PC-9 (cell line): Measurements from ENCODE around the gene UQCR11. TPM values are rescaled to one million over a fixed set of nuclear protein-coding genes. Genes with fewer than 3 reads are reported as not detected.

ENCODE experiments used
- BruUV-seq: library from RNA; stranded (reverse); fragments of 400-500 nt; replicated peaks from 2 replicates; lab custom pipeline; 2021; lab: Mats Ljungman, UMichigan
- CTCF ChIA-PET: fragments of 300-600 bp; sonication (Branson Sonifier 250); formaldehyde crosslinking; loops from one replicate; lab custom pipeline; 2022; ENCODE audit warnings: antibody characterized with exemption; lab: Charles Lee
- POLR2A ChIA-PET: fragments of 300-600 bp; sonication (Branson Sonifier 250); formaldehyde crosslinking; loops from one replicate; lab custom pipeline; 2022; ENCODE audit warnings: antibody characterized with exemption; ENCODE audit not compliant: unreplicated experiment; lab: Charles Lee
- DNase-seq, 2 experiments: peaks; one replicate each; pipeline versions ENCODE4 v3.0.0 to v3.0.0-alpha.2; 2015 to 2022; ENCODE audit warnings: mixed read lengths in 1 of 2
- H2AFZ ChIP-seq: fragments of 200-600 bp; sonication (generic); 2 replicates; pipeline ENCODE4 v1.8.1; 2017; ENCODE audit warnings: antibody characterized with exemption
- H3F3A ChIP-seq: fragments of 200-600 bp; sonication (generic); 2 replicates; pipeline ENCODE4 v1.8.1; 2017; ENCODE audit warnings: antibody characterized with exemption, mild to moderate bottlenecking, low read depth; ENCODE audit not compliant: insufficient read depth
- H3K27ac ChIP-seq: fragments of 200-600 bp; sonication (generic); 2 replicates; pipeline ENCODE4 v1.6.1; 2016; ENCODE audit warnings: mixed run types
- H3K27me3 ChIP-seq: fragments of 200-600 bp; sonication (generic); 2 replicates; pipeline ENCODE4 v1.6.1; 2016; ENCODE audit warnings: low read depth, mixed run types; ENCODE audit not compliant: insufficient read depth
- H3K36me3 ChIP-seq: fragments of 200-600 bp; sonication (generic); 2 replicates; pipeline ENCODE4 v1.6.1; 2016; ENCODE audit warnings: low read depth, mixed run types
- H3K4me1 ChIP-seq: fragments of 200-600 bp; sonication (generic); replicated peaks from 2 replicates; pipeline ENCODE4 v1.6.1; 2016; ENCODE audit warnings: mixed run types; ENCODE audit not compliant: insufficient read depth
- H3K4me2 ChIP-seq: fragments of 200-600 bp; sonication (generic); 2 replicates; pipeline ENCODE4 v1.6.1; 2017; ENCODE audit warnings: mixed run types
- H3K4me3 ChIP-seq: fragments of 200-600 bp; sonication (generic); 2 replicates; pipeline ENCODE4 v1.6.1; 2016; ENCODE audit warnings: mixed run types
- H3K79me2 ChIP-seq: fragments of 200-600 bp; sonication (generic); 2 replicates; pipeline ENCODE4 v1.6.1; 2017; ENCODE audit warnings: low read depth, mixed run types
- H3K9me2 ChIP-seq: fragments of 200-600 bp; sonication (generic); 2 replicates; pipeline ENCODE4 v1.8.1; 2017; ENCODE audit warnings: mild to moderate bottlenecking; ENCODE audit not compliant: insufficient read depth
- H3K9me3 ChIP-seq: fragments of 200-600 bp; sonication (generic); 2 replicates; pipeline ENCODE4 v1.8.1; 2016; ENCODE audit warnings: low read depth; ENCODE audit not compliant: insufficient read depth
- H4K20me1 ChIP-seq: fragments of 200-600 bp; sonication (generic); 2 replicates; pipeline ENCODE4 v1.8.1; 2017; ENCODE audit not compliant: insufficient read depth
- CTCF ChIP-seq: fragments of 200-600 bp; sonication (generic); conservative IDR thresholded peaks from 2 replicates; pipeline ENCODE4 v1.6.1; 2017; ENCODE audit warnings: mixed run types, antibody characterized with exemption, mild to moderate bottlenecking, moderate library complexity
- EZH2 ChIP-seq: fragments of 200-600 bp; sonication (generic); IDR thresholded peaks from 2 replicates; pipeline ENCODE4 v1.8.0; 2017; ENCODE audit warnings: antibody characterized with exemption, low read depth
- intact Hi-C: fragments of 100-400 bp; cut with micrococcal nuclease; formaldehyde crosslinking; loops from one replicate; pipeline ENCODE4 v1.10.0; 2022; ENCODE audit not compliant: unreplicated experiment
- total RNA-seq: library from RNA; stranded (reverse); gene quantifications from 2 replicates; pipeline ENCODE4 v1.2.3, GENCODE V29; 2021

Gene UQCR11
- total RNA-seq, 1 experiment from 2014 or later: 196 TPM

- Histone ChIP-seq H3F3A (no peaks in the 10 kb centered on the region), H2AFZ (no peak overlapping the region), H3K4me2 (no peak overlapping the region), H3K27me3 (no peaks in the 10 kb centered on the region), H3K9me3 (no peaks in the 10 kb centered on the region), H3K36me3 (no peaks in the 10 kb centered on the region), H3K4me3 (no peak overlapping the region), H3K4me1 (no peaks in the 10 kb centered on the region), H3K9me2 (no peaks in the 10 kb centered on the region), H3K79me2 (no peaks in the 10 kb centered on the region), H3K27ac (no peak overlapping the region), H4K20me1 (no peaks in the 10 kb centered on the region)
- no peak for DNase-seq
- intact Hi-C loops: no loop called here
- no TSS peak for BruUV-seq
- ChIA-PET CTCF (no interaction called here), POLR2A (interaction anchor here (0.6 kb wide), 1 partner anchor 128 kb away, joined by 4 read pairs; no protein-coding TSS in a partner anchor)
- no peak for TF ChIP-seq EZH2
- no peak for TF ChIP-seq CTCF
These were observed 13.8 kb upstream of the UQCR11 start for GRCh38 chr19:1619094-1619439.

- Histone ChIP-seq H3K9me2 (no peaks in the 10 kb centered on the region), H3K9me3 (no peaks in the 10 kb centered on the region), H3K27me3 (no peaks in the 10 kb centered on the region), H3K4me2 (no peak overlapping the region), H3K27ac (no peak overlapping the region), H3K79me2 (no peaks in the 10 kb centered on the region), H2AFZ (no peak overlapping the region), H3K36me3 (no peaks in the 10 kb centered on the region), H4K20me1 (no peaks in the 10 kb centered on the region), H3K4me3 (no peak overlapping the region), H3F3A (no peaks in the 10 kb centered on the region), H3K4me1 (no peaks in the 10 kb centered on the region)
- ChIA-PET CTCF (interaction anchor here (0.6 kb wide), 1 partner anchor 74 kb away, joined by 3 read pairs; no protein-coding TSS in a partner anchor), POLR2A (no interaction called here)
- BruUV-seq: no TSS peak
- TF ChIP-seq EZH2: no peak
- TF ChIP-seq CTCF: peak; percentile 45; the same call in 1 of the 2 replicates
- DNase-seq: peak in 1 of 2 experiments; percentile 46
- intact Hi-C loops: no loop called here
These were observed 13.2 kb upstream of the UQCR11 start for GRCh38 chr19:1618157-1619093.

DNA sequence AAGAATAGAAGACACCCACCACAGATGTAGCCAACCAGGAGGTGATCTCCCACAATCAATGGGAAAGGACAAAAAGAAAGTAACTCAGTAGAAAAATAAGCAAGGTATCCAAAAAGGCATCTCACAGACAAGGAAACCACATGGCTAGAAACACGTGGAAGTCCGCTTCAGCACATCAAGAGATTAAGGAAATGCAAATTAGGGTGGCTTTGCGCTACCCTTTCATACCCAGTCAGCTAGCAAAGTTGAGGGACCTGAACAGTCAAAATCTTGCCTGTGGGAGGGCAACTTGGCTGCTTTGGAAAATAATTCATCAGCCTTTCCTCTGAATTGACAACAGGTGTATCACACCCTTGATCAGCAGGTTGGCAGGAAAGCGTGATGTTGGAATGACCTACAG is 11.6 kb upstream of the UQCR11 start:
- POLR2A ChIA-PET: no interaction called here
- no TSS peak for BruUV-seq

More for the DNA sequence above, 11.6 kb upstream of the UQCR11 start:
- no peak overlapping the region for H3K4me2 ChIP-seq
- H3K27ac ChIP-seq: no peak overlapping the region
- no peaks in the 10 kb centered on the region for H3K9me2 ChIP-seq
- DNase-seq: no peak
- no peaks in the 10 kb centered on the region for H3F3A ChIP-seq
- H3K9me3 ChIP-seq: no peaks in the 10 kb centered on the region
- no peaks in the 10 kb centered on the region for H3K27me3 ChIP-seq
- intact Hi-C loops: no loop called here
- CTCF ChIA-PET: no interaction called here
- H3K79me2 ChIP-seq: no peaks in the 10 kb centered on the region
- no peaks in the 10 kb centered on the region for H3K4me1 ChIP-seq
- H4K20me1 ChIP-seq: no peaks in the 10 kb centered on the region
- no peak overlapping the region for H3K4me3 ChIP-seq
- no peak overlapping the region for H2AFZ ChIP-seq
- H3K36me3 ChIP-seq: no peaks in the 10 kb centered on the region
- TF ChIP-seq CTCF (no peak), EZH2 (no peak)
